Mucosa of descending colon (tissue), 3 donors: Measurements from ENCODE around the gene HMCN2. TPM values are rescaled to one million over a fixed set of nuclear protein-coding genes. Genes with fewer than 3 reads are reported as not detected.

Experiments used
- ATAC-seq: fragments of 200-7000 bp; cut with Tn5 transposase; one replicate; pipeline ENCODE4 v1.9.1; 2020; ENCODE audit warnings: mild to moderate bottlenecking, moderate library complexity
- DNase-seq, 3 donors: peaks; one replicate each; pipeline ENCODE4 v3.0.0-alpha.2; 2020
- H3K36me3 ChIP-seq: fragments of 200-600 bp; one replicate; pipeline ENCODE4 v1.8.0; 2021; ENCODE audit warnings: low read depth, mild to moderate bottlenecking
- H3K4me1 ChIP-seq: fragments of 200-600 bp; one replicate; pipeline ENCODE4 v1.8.0; 2021; ENCODE audit warnings: low read depth, mild to moderate bottlenecking
- H3K4me3 ChIP-seq: fragments of 200-600 bp; one replicate; pipeline ENCODE4 v1.8.0; 2021; ENCODE audit warnings: mild to moderate bottlenecking
- H3K9me3 ChIP-seq: fragments of 200-600 bp; one replicate; pipeline ENCODE4 v1.8.0; 2021; ENCODE audit warnings: mild to moderate bottlenecking
- intact Hi-C, 2 donors: fragments of 100-400 bp; cut with DNase I in 1 of 2; cut with micrococcal nuclease in 1 of 2; formaldehyde crosslinking; loops; one replicate each; pipeline versions ENCODE4 v1.11.0 to v1.11.1; 2022; cut with DNase I, micrococcal nuclease
- total RNA-seq, 3 donors: library from RNA; stranded (reverse); fragmentation: NEBNext Ultra II Directional in 2 of 3; extraction: Animal tissue kit (Norgen Biotek cat#: 25700) in 2 of 3; gene quantifications; one replicate each; pipeline versions ENCODE4 v1.2.1 to v1.2.4, GENCODE V29; 2021 to 2023
- TF ChIP-seq, protein P1 (sequence below): fragments of 200-600 bp; IDR thresholded peaks from one replicate; pipeline ENCODE4 v1.8.0; 2022; ENCODE audit warnings: antibody characterized with exemption, mild to moderate bottlenecking
- donor health status: DM: no; HTN: no; CAD: no; lungs with moderate emphysema.
- donor health status: DM: no; HTN: no; CAD: no.
- donor health status: DM: no; HTN: yes; CAD: no.

HMCN2 gene
- total RNA-seq, 3 donors from 2014 or later = 28.1 to 40.5 (median 33.2) TPM

GRCh38 chr9:130362691-130363090, 97.1 kb downstream of the HMCN2 start:
- Histone ChIP-seq H3K36me3 (no peaks in the 10 kb centered on the region), H3K4me1 (no peaks in the 10 kb centered on the region), H3K9me3 (no peaks in the 10 kb centered on the region), H3K4me3 (no peak overlapping the region)
- ATAC-seq (no peak), DNase-seq (peak in 1 of 3 donors; percentile 47)
- TF ChIP-seq, protein P1, sequence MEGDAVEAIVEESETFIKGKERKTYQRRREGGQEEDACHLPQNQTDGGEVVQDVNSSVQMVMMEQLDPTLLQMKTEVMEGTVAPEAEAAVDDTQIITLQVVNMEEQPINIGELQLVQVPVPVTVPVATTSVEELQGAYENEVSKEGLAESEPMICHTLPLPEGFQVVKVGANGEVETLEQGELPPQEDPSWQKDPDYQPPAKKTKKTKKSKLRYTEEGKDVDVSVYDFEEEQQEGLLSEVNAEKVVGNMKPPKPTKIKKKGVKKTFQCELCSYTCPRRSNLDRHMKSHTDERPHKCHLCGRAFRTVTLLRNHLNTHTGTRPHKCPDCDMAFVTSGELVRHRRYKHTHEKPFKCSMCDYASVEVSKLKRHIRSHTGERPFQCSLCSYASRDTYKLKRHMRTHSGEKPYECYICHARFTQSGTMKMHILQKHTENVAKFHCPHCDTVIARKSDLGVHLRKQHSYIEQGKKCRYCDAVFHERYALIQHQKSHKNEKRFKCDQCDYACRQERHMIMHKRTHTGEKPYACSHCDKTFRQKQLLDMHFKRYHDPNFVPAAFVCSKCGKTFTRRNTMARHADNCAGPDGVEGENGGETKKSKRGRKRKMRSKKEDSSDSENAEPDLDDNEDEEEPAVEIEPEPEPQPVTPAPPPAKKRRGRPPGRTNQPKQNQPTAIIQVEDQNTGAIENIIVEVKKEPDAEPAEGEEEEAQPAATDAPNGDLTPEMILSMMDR = no peak
- intact Hi-C loops = no loop called here

- ATAC-seq (no peak), DNase-seq (peak in 1 of 3 donors; percentile 19)
- Histone ChIP-seq H3K9me3 (no peaks in the 10 kb centered on the region), H3K36me3 (no peaks in the 10 kb centered on the region), H3K4me3 (no peak overlapping the region), H3K4me1 (no peaks in the 10 kb centered on the region)
- intact Hi-C loops = no loop called here
- TF ChIP-seq, protein P1 = no peak
These were observed 98.3 kb downstream of the HMCN2 start for GRCh38 chr9:130363755-130364404.

- TF ChIP-seq, protein P1 = no peak
- DNase-seq (peak in 1 of 3 donors; percentile 27), ATAC-seq (no peak)
- Histone ChIP-seq H3K4me3 (no peak overlapping the region), H3K36me3 (no peaks in the 10 kb centered on the region), H3K4me1 (no peaks in the 10 kb centered on the region), H3K9me3 (no peaks in the 10 kb centered on the region)
- intact Hi-C loops = no loop called here
These were observed 99.2 kb downstream of the HMCN2 start for GRCh38 chr9:130364619-130365322.

- peak in 1 of 3 donors; percentile 29 for DNase-seq
- no peaks in the 10 kb centered on the region for H3K36me3 ChIP-seq
- TF ChIP-seq, protein P1 = no peak
- intact Hi-C loops = no loop called here
- H3K4me1 ChIP-seq = no peaks in the 10 kb centered on the region
- ATAC-seq = no peak
- no peaks in the 10 kb centered on the region for H3K9me3 ChIP-seq
- H3K4me3 ChIP-seq = no peak overlapping the region
These were observed 99.8 kb downstream of the HMCN2 start for GRCh38 chr9:130365323-130365721.

GRCh38 chr9:130366072-130366471, 100.5 kb downstream of the HMCN2 start:
- no peak for ATAC-seq
- no peaks in the 10 kb centered on the region for H3K4me1 ChIP-seq
- no peak overlapping the region for H3K4me3 ChIP-seq
- TF ChIP-seq, protein P1 = no peak
- intact Hi-C loops = no loop called here
- H3K36me3 ChIP-seq = no peaks in the 10 kb centered on the region
- DNase-seq = no peak
- no peaks in the 10 kb centered on the region for H3K9me3 ChIP-seq
